HepG2 (cell line): Measurements from ENCODE around the gene LCE2A. TPM values are rescaled to one million over a fixed set of nuclear protein-coding genes. Genes with fewer than 3 reads are reported as not detected.

Experiments used
- ATAC-seq: fragments of 200-7000 bp; cut with Tn5 transposase; 3 replicates; pipeline ENCODE4 v1.9.1; 2020; ENCODE audit warnings: mild to moderate bottlenecking, moderate library complexity
- BruUV-seq: library from RNA; stranded (reverse); fragments of 400-500 nt; replicated peaks from 2 replicates; lab custom pipeline; 2021; lab: Mats Ljungman, UMichigan
- CTCF ChIA-PET: fragments of 300-600 bp; formaldehyde crosslinking; extraction: SDS; loops from one replicate; lab custom pipeline; 2021; ENCODE audit warnings: low total read pairs, inconsistent platforms, low intra/inter-chr PET ratio; lab: Yijun Ruan, JAX
- POLR2A ChIA-PET: fragments of 350-600 bp; sonication (Branson Sonifier 250); formaldehyde crosslinking; loops from one replicate; lab custom pipeline; 2020; ENCODE audit warnings: antibody characterized with exemption, inconsistent platforms; lab: Yijun Ruan, JAX
- DNase-seq: peaks from one replicate; pipeline ENCODE4 v3.0.0-alpha.2; 2015; ENCODE audit warnings: low spot score
- FAIRE-seq: peaks from 3 replicates; lab custom pipeline; 2011; peaks lifted over from hg19 to GRCh38; lab: Jason Lieb, UNC
- H2AFZ ChIP-seq: one replicate; pipeline ENCODE4 v1.6.1; 2011; ENCODE audit warnings: low read length, inconsistent platforms
- H3K27ac ChIP-seq: fragments of 300-600 bp; 3 replicates; pipeline ENCODE4 v1.8.0; 2011; ENCODE audit warnings: mixed run types, mild to moderate bottlenecking, mixed read lengths, low read length, inconsistent platforms; ENCODE audit not compliant: insufficient read depth; ENCODE audit errors: extremely low read length
- H3K27me3 ChIP-seq, 2 experiments: fragments of 200-600 bp in 1 of 2; 2 replicates in 1 of 2; 3 replicates in 1 of 2; pipeline versions ENCODE4 v1.6.0 to v1.8.0; 2011; ENCODE audit warnings: low read length in 2 of 2, mild to moderate bottlenecking in 2 of 2, moderate library complexity in 2 of 2, inconsistent platforms in 1 of 2; ENCODE audit not compliant: insufficient read depth in 2 of 2, control insufficient read depth in 1 of 2
- H3K36me3 ChIP-seq, 2 experiments: fragments of 200-600 bp in 1 of 2; replicated peaks in 1 of 2; 2 replicates in 1 of 2; 3 replicates in 1 of 2; pipeline versions ENCODE4 v1.5.1 to v1.8.0; 2011; ENCODE audit warnings: low read length in 2 of 2, inconsistent platforms in 1 of 2; ENCODE audit not compliant: insufficient read depth in 2 of 2, control insufficient read depth in 1 of 2
- H3K4me1 ChIP-seq: 2 replicates; pipeline ENCODE4 v1.5.1; 2012; ENCODE audit warnings: low read length, inconsistent platforms; ENCODE audit not compliant: insufficient read depth
- H3K4me2 ChIP-seq: 2 replicates; pipeline ENCODE4 v1.6.0; 2011; ENCODE audit warnings: low read depth, low read length, inconsistent platforms
- H3K4me3 ChIP-seq, 3 experiments: fragments of 200-600 bp in 1 of 3; sonication (generic), shearing (Covaris generic) in 1 of 3; replicated peaks in 1 of 3; 2 replicates each; pipeline ENCODE4 v1.5.1; 2011 to 2016; ENCODE audit warnings: low read length in 3 of 3, inconsistent platforms in 2 of 3, low read depth in 2 of 3, mild to moderate bottlenecking in 2 of 3, control low read depth in 1 of 3, mixed read lengths in 1 of 3; ENCODE audit not compliant: insufficient read depth in 1 of 3
- H3K79me2 ChIP-seq: one replicate; pipeline ENCODE4 v1.6.1; 2011; ENCODE audit warnings: low read length, inconsistent platforms; ENCODE audit not compliant: insufficient read depth
- H3K9ac ChIP-seq: 2 replicates; pipeline ENCODE4 v1.6.0; 2011; ENCODE audit warnings: mild to moderate bottlenecking, low read depth, low read length, inconsistent platforms; ENCODE audit not compliant: insufficient read depth
- H3K9me3 ChIP-seq: 2 replicates; pipeline ENCODE4 v1.5.1; 2012; ENCODE audit warnings: mild to moderate bottlenecking, low read length
- H4K20me1 ChIP-seq: 2 replicates; pipeline ENCODE4 v1.6.0; 2011; ENCODE audit warnings: inconsistent platforms, mild to moderate bottlenecking, low read length, moderate library complexity; ENCODE audit not compliant: insufficient read depth
- ATF7-NPFF ChIP-seq: sonication (generic); formaldehyde crosslinking; IDR thresholded peaks from 2 replicates; pipeline ENCODE4 v1.8.1; 2023; ENCODE audit warnings: mild to moderate bottlenecking, low read depth, missing genetic modification reagents, moderate library complexity
- RAD21 ChIP-seq: fragments of 450-650 bp; formaldehyde crosslinking; IDR thresholded peaks from 2 replicates; pipeline ENCODE4 v1.5.0; 2020; ENCODE audit warnings: mild to moderate bottlenecking
- RFX5 ChIP-seq: IDR thresholded peaks from 2 replicates; pipeline ENCODE4 v1.6.1; 2011; ENCODE audit warnings: low read depth, low read length, improper control_type of control experiment
- SMAD9 ChIP-seq: sonication (generic); formaldehyde crosslinking; IDR thresholded peaks from 2 replicates; pipeline ENCODE4 v1.5.1; 2020; ENCODE audit warnings: mild to moderate bottlenecking, missing genetic modification reagents
- SMC3 ChIP-seq: IDR thresholded peaks from 2 replicates; pipeline ENCODE4 v1.6.1; 2011; ENCODE audit warnings: low read length, improper control_type of control experiment
- STAG1 ChIP-seq: sonication (generic); formaldehyde crosslinking; IDR thresholded peaks from 2 replicates; pipeline ENCODE4 v1.4.0; 2020; ENCODE audit warnings: missing genetic modification reagents
- ZNF570 ChIP-seq: sonication (generic); formaldehyde crosslinking; IDR thresholded peaks from 2 replicates; pipeline ENCODE4 v1.4.0; 2020; ENCODE audit warnings: mild to moderate bottlenecking, missing genetic modification reagents, borderline replicate concordance
- WGBS: methylation state at CpG from one replicate; pipeline ENCODE4 v1.1.6; 2017; ENCODE audit warnings: low lambda C conversion rate; 5-methylcytosine and 5-hydroxymethylcytosine counted together
- in situ Hi-C: cut with HindIII; loops from 2 replicates; pipeline ENCODE4 v1.10.0; 2017; ENCODE audit warnings: low pct_unique_long_range_greater_than_20kb; ENCODE audit not compliant: extremely low pct_ligation_motif_present
- intact Hi-C: fragments of 100-400 bp; cut with micrococcal nuclease; formaldehyde crosslinking; loops from one replicate; pipeline ENCODE4 v1.10.0; 2022; ENCODE audit not compliant: unreplicated experiment
- polyA plus RNA-seq, 8 experiments: library from polyadenylated mRNA; depleted of rRNA in 3 of 8; stranded (reverse) in 7 of 8; unstranded in 1 of 8; fragments of >200 nt; fragmentation: Illumina TruSeq in 4 of 8; extraction: Trizol in 4 of 8; gene quantifications; 2 replicates each; pipeline versions ENCODE4 v1.2.1 to v1.2.3, GENCODE V29; 2011 to 2016; ENCODE audit warnings: low read depth in 4 of 8, missing spikeins in 1 of 8, mixed read lengths in 1 of 8; ENCODE audit not compliant: insufficient read depth in 1 of 8
- total RNA-seq, 5 experiments: library from RNA; depleted of rRNA; stranded (reverse); fragments of >200 nt; fragmentation: Illumina TruSeq; extraction: Trizol; gene quantifications; 2 replicates each; pipeline ENCODE4 v1.2.3, GENCODE V29; 2016; ENCODE audit warnings: low read depth in 1 of 5
- TF ChIP-seq, protein P1 (sequence below): IDR thresholded peaks from 2 replicates; pipeline ENCODE4 v1.6.1; 2016; ENCODE audit warnings: mild to moderate bottlenecking
- TF ChIP-seq, protein P2 (sequence below): sonication (generic); formaldehyde crosslinking; IDR thresholded peaks from 2 replicates; pipeline ENCODE4 v1.4.0; 2020; ENCODE audit warnings: missing genetic modification reagents, mild to moderate bottlenecking, borderline replicate concordance
- TF ChIP-seq, protein P3 (sequence below): sonication (generic); formaldehyde crosslinking; IDR thresholded peaks from 2 replicates; pipeline ENCODE4 v1.5.0; 2020; ENCODE audit warnings: mild to moderate bottlenecking, missing genetic modification reagents, moderate library complexity

Gene LCE2A
- total and polyA plus RNA-seq, 2 of the 13 experiments (the other 11 are each of a cell fraction or from before 2014, with no cell fraction given), result not detected

DNA sequence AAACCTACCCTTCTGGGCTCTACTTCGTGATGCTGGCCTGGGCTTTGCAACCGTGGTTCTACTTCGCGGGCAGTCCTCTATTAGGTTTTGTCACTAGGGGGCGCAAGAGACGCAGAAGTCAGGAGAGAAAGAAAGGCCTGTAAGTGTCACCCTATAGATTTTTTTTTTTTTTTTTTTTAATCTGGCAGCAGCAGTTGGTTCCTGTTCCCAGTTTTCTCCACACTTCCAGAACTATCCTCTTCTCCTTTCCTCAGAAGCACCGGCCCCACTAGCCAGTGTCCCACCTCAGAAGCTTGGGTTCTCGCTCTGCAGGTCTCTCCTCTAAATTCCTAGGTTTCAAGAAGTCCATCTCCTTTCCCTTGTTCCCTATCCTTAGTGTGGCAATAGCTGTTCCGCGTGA is 44.0 kb upstream of the LCE2A start:
- Histone ChIP-seq H3K27ac (no peak overlapping the region), H3K27me3 (no peaks in the 10 kb centered on the region), H4K20me1 (no peaks in the 10 kb centered on the region), H3K4me2 (no peak overlapping the region), H3K9ac (no peak overlapping the region), H3K79me2 (no peaks in the 10 kb centered on the region), H3K9me3 (no peaks in the 10 kb centered on the region), H3K4me3 (no peak overlapping the region), H3K36me3 (no peaks in the 10 kb centered on the region), H2AFZ (no peak overlapping the region), H3K4me1 (no peaks in the 10 kb centered on the region)
- in situ Hi-C loops (no loop called here), intact Hi-C loops (loop anchor here (1.0 to 5.0 kb wide), 2 partner anchors 81 to 213 kb away; no protein-coding TSS in a partner anchor)
- no TSS peak for BruUV-seq
- POLR2A ChIA-PET, result no interaction called here
- FAIRE-seq, result no peak
- peak; percentile 59 for DNase-seq
- TF ChIP-seq STAG1 (CRISPR knock-in tag) (peak; percentile 56), ZNF570 (CRISPR knock-in tag) (no peak), ATF7-NPFF (CRISPR knock-in tag) (no peak), RAD21 (peak; percentile 11; the same call in 1 of the 2 replicates), SMAD9 (CRISPR knock-in tag) (no peak), RFX5 (no peak), SMC3 (peak; percentile 64; the same call in 1 of the 2 replicates)
- TF ChIP-seq, protein P1, sequence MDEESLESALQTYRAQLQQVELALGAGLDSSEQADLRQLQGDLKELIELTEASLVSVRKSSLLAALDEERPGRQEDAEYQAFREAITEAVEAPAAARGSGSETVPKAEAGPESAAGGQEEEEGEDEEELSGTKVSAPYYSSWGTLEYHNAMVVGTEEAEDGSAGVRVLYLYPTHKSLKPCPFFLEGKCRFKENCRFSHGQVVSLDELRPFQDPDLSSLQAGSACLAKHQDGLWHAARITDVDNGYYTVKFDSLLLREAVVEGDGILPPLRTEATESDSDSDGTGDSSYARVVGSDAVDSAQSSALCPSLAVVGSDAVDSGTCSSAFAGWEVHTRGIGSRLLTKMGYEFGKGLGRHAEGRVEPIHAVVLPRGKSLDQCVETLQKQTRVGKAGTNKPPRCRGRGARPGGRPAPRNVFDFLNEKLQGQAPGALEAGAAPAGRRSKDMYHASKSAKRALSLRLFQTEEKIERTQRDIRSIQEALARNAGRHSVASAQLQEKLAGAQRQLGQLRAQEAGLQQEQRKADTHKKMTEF (CRISPR knock-in tag), result no peak
- TF ChIP-seq, protein P2, sequence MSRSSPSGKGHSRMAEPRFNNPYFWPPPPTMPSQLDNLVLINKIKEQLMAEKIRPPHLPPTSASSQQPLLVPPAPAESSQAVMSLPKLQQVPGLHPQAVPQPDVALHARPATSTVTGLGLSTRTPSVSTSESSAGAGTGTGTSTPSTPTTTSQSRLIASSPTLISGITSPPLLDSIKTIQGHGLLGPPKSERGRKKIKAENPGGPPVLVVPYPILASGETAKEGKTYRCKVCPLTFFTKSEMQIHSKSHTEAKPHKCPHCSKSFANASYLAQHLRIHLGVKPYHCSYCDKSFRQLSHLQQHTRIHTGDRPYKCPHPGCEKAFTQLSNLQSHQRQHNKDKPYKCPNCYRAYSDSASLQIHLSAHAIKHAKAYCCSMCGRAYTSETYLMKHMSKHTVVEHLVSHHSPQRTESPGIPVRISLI (CRISPR knock-in tag), result peak; percentile 45; the same call in 1 of the 2 replicates
- TF ChIP-seq, protein P3, sequence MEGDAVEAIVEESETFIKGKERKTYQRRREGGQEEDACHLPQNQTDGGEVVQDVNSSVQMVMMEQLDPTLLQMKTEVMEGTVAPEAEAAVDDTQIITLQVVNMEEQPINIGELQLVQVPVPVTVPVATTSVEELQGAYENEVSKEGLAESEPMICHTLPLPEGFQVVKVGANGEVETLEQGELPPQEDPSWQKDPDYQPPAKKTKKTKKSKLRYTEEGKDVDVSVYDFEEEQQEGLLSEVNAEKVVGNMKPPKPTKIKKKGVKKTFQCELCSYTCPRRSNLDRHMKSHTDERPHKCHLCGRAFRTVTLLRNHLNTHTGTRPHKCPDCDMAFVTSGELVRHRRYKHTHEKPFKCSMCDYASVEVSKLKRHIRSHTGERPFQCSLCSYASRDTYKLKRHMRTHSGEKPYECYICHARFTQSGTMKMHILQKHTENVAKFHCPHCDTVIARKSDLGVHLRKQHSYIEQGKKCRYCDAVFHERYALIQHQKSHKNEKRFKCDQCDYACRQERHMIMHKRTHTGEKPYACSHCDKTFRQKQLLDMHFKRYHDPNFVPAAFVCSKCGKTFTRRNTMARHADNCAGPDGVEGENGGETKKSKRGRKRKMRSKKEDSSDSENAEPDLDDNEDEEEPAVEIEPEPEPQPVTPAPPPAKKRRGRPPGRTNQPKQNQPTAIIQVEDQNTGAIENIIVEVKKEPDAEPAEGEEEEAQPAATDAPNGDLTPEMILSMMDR (CRISPR knock-in tag), result peak; percentile 72
- CTCF ChIA-PET, result interaction anchor here (1.1 to 1.9 kb wide), 4 partner anchors 81 to 539 kb away, joined by 3 to 9 read pairs (median 4); no protein-coding TSS in a partner anchor
- ATAC-seq, result peak; percentile 82
- WGBS, result 30% methylated on average over 10 of the region's 10 CpGs
